K562 (cell line): ENCODE results near the gene AMPD1. TPM values are rescaled to one million over a fixed set of nuclear protein-coding genes. Genes with fewer than 3 reads are reported as not detected.

Source experiments
- CC2D1A ChIP-seq: fragments of 450-650 bp; IDR thresholded peaks from 2 replicates; pipeline ENCODE4 v1.6.1; 2017; ENCODE audit warnings: mild to moderate bottlenecking
- CREB1 ChIP-seq, 2 experiments: sonication (generic) in 1 of 2; formaldehyde crosslinking in 1 of 2; IDR thresholded peaks; 2 replicates each; pipeline versions ENCODE4 v1.6.1 to v1.8.0; 2012 to 2022; ENCODE audit warnings: inconsistent platforms in 1 of 2, mild to moderate bottlenecking in 1 of 2, missing genetic modification reagents in 1 of 2, moderate library complexity in 1 of 2
- CXXC5 ChIP-seq: fragments of 250-450 bp; sonication (Bioruptor Pico); IDR thresholded peaks from 2 replicates; pipeline ENCODE4 v1.8.0; 2022; ENCODE audit warnings: inconsistent platforms, mild to moderate bottlenecking, moderate library complexity
- HMGN3 ChIP-seq: IDR thresholded peaks from 2 replicates; pipeline ENCODE4 v1.6.1; 2011; ENCODE audit warnings: borderline replicate concordance, low read depth, mild to moderate bottlenecking, mixed read lengths, low read length; ENCODE audit not compliant: insufficient read length; ENCODE audit errors: extremely low read depth
- L3MBTL2 ChIP-seq: fragments of 450-650 bp; IDR thresholded peaks from 2 replicates; pipeline ENCODE4 v1.6.1; 2016; ENCODE audit warnings: mild to moderate bottlenecking, moderate library complexity
- NCOA6 ChIP-seq: fragments of 450-650 bp; IDR thresholded peaks from 2 replicates; pipeline ENCODE4 v1.6.1; 2017; ENCODE audit warnings: mild to moderate bottlenecking
- NFIC ChIP-seq: fragments of 450-650 bp; IDR thresholded peaks from 2 replicates; pipeline ENCODE4 v1.6.1; 2017; ENCODE audit warnings: mild to moderate bottlenecking, inconsistent platforms
- PHB ChIP-seq: fragments of 250-450 bp; sonication (Bioruptor Pico); IDR thresholded peaks from 2 replicates; pipeline ENCODE4 v1.5.0; 2021
- PRMT5 ChIP-seq: sonication (generic); formaldehyde crosslinking; IDR thresholded peaks from 2 replicates; pipeline ENCODE4 v1.5.0; 2020; ENCODE audit warnings: missing genetic modification reagents
- RBFOX2 ChIP-seq: fragments of 200-400 bp; formaldehyde crosslinking; IDR thresholded peaks from 2 replicates; pipeline ENCODE4 v1.6.1; 2017; ENCODE audit warnings: low read depth, mild to moderate bottlenecking, low read length, moderate library complexity
- ZBTB7A ChIP-seq: IDR thresholded peaks from 2 replicates; pipeline ENCODE4 v1.6.1; 2011; ENCODE audit warnings: low read depth, mild to moderate bottlenecking, low read length, moderate library complexity, borderline replicate concordance; ENCODE audit not compliant: control insufficient read depth
- ZKSCAN1 ChIP-seq: fragments of 150-350 bp; IDR thresholded peaks from 2 replicates; pipeline ENCODE4 v1.6.1; 2016; ENCODE audit warnings: low read depth, low read length
- polyA plus RNA-seq, 8 experiments: library from polyadenylated mRNA; depleted of rRNA in 4 of 8; stranded (reverse) in 5 of 8; unstranded in 3 of 8; fragments of >200 nt; fragmentation: Nextera tagmentation in 2 of 8; fragmentation: Illumina TruSeq in 1 of 8; extraction: Ambion mirVana in 2 of 8; extraction: Trizol in 1 of 8; gene quantifications; 2 replicates each; pipeline versions ENCODE4 v1.2.1 to v1.2.3, GENCODE V29; 2011 to 2014; ENCODE audit warnings: inconsistent platforms in 1 of 8, missing spikeins in 1 of 8
- total RNA-seq, 7 experiments: library from RNA; depleted of rRNA in 6 of 7; stranded (reverse); fragments of >200 nt in 6 of 7; fragmentation: Illumina TruSeq in 2 of 7; extraction: Trizol in 2 of 7; gene quantifications; 2 replicates each; pipeline versions ENCODE4 v1.2.1 to v1.2.3, GENCODE V29; 2011 to 2021; ENCODE audit warnings: low replicate concordance in 1 of 7
- TF ChIP-seq, protein P1 (sequence below), 2 experiments: IDR thresholded peaks; 2 replicates each; pipeline ENCODE4 v1.6.1; 2012; ENCODE audit warnings: improper control_type of control experiment in 2 of 2, low read depth in 2 of 2, low read length in 2 of 2, borderline replicate concordance in 1 of 2
- TF ChIP-seq, protein P2 (sequence below): fragments of 450-650 bp; IDR thresholded peaks from 2 replicates; pipeline ENCODE4 v1.6.1; 2017; ENCODE audit warnings: antibody characterized with exemption
- TF ChIP-seq, protein P3 (sequence below): sonication (generic); formaldehyde crosslinking; IDR thresholded peaks from 2 replicates; pipeline ENCODE4 v1.8.1; 2023; ENCODE audit warnings: mild to moderate bottlenecking, missing genetic modification reagents
- TF ChIP-seq, protein P4 (sequence below): conservative IDR thresholded peaks from 2 replicates; pipeline ENCODE4 v1.6.1; 2011; ENCODE audit warnings: low read depth, mild to moderate bottlenecking, low read length; ENCODE audit not compliant: control insufficient read depth
- TF ChIP-seq, protein P5 (sequence below): fragments of 450-650 bp; conservative IDR thresholded peaks from 2 replicates; pipeline ENCODE4 v1.6.1; 2016; ENCODE audit warnings: missing genetic modification characterization, low read depth, mild to moderate bottlenecking, control low read depth, missing compliant biosample characterization

AMPD1 gene
- total and polyA plus RNA-seq, 9 of the 15 experiments (the other 6 are each of a cell fraction or from before 2014, with no cell fraction given), result 0.04 to 0.17 TPM; not detected in 7

DNA sequence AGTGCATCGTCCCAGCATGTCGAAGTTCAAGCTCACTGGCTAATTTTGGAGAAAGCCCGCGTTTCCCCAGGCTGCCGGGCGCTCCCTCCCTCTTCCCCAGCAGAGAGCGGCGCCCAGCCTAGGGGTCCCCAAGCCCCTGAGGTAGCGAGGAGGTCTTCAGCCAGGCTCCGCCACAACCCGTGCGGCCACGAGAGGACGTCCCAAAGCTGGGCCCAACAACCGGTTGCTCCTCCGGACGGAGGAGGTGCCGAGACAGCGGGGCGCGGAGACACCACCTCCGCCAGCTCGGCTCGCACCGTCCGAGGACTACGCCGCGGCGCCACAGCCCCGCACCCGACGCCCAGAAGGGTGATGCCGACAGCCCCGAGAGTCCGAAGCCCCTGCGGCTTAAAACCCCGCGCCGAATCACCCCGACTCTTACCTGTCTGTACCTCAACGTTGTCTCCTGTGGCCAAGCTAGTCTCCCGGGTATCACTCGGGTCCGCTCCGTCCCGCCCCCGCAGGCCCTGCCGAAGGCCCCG, 25.7 kb downstream of the AMPD1 start, which contains the start of gene DENND2C (continued):
- TF ChIP-seq, protein P1, sequence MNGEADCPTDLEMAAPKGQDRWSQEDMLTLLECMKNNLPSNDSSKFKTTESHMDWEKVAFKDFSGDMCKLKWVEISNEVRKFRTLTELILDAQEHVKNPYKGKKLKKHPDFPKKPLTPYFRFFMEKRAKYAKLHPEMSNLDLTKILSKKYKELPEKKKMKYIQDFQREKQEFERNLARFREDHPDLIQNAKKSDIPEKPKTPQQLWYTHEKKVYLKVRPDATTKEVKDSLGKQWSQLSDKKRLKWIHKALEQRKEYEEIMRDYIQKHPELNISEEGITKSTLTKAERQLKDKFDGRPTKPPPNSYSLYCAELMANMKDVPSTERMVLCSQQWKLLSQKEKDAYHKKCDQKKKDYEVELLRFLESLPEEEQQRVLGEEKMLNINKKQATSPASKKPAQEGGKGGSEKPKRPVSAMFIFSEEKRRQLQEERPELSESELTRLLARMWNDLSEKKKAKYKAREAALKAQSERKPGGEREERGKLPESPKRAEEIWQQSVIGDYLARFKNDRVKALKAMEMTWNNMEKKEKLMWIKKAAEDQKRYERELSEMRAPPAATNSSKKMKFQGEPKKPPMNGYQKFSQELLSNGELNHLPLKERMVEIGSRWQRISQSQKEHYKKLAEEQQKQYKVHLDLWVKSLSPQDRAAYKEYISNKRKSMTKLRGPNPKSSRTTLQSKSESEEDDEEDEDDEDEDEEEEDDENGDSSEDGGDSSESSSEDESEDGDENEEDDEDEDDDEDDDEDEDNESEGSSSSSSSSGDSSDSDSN (IDR thresholded peaks at IDR 0.05; ENCODE audit: borderline replicate concordance in 1 of 2, low read depth in 2 of 2, low read length in 2 of 2), result 0 out of 4 replicates have a peak, but pooled peaks of 1 of the 2 experiments have one; percentile 5
- 0 out of 2 replicates have a peak, but pooled peaks have one; percentile 5 for TF ChIP-seq L3MBTL2
- TF ChIP-seq CXXC5 (CRISPR knock-in tag), result peak; percentile 54
- TF ChIP-seq ZBTB7A, result peak; percentile 48; the same call in 1 of the 2 replicates
- peak; percentile 48 for TF ChIP-seq HMGN3
- TF ChIP-seq, protein P2, sequence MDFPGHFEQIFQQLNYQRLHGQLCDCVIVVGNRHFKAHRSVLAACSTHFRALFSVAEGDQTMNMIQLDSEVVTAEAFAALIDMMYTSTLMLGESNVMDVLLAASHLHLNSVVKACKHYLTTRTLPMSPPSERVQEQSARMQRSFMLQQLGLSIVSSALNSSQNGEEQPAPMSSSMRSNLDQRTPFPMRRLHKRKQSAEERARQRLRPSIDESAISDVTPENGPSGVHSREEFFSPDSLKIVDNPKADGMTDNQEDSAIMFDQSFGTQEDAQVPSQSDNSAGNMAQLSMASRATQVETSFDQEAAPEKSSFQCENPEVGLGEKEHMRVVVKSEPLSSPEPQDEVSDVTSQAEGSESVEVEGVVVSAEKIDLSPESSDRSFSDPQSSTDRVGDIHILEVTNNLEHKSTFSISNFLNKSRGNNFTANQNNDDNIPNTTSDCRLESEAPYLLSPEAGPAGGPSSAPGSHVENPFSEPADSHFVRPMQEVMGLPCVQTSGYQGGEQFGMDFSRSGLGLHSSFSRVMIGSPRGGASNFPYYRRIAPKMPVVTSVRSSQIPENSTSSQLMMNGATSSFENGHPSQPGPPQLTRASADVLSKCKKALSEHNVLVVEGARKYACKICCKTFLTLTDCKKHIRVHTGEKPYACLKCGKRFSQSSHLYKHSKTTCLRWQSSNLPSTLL, result peak; percentile 95
- peak; percentile 93; the same call in 1 of the 2 replicates for TF ChIP-seq CC2D1A
- TF ChIP-seq NCOA6, result peak; percentile 87
- TF ChIP-seq, protein P3, sequence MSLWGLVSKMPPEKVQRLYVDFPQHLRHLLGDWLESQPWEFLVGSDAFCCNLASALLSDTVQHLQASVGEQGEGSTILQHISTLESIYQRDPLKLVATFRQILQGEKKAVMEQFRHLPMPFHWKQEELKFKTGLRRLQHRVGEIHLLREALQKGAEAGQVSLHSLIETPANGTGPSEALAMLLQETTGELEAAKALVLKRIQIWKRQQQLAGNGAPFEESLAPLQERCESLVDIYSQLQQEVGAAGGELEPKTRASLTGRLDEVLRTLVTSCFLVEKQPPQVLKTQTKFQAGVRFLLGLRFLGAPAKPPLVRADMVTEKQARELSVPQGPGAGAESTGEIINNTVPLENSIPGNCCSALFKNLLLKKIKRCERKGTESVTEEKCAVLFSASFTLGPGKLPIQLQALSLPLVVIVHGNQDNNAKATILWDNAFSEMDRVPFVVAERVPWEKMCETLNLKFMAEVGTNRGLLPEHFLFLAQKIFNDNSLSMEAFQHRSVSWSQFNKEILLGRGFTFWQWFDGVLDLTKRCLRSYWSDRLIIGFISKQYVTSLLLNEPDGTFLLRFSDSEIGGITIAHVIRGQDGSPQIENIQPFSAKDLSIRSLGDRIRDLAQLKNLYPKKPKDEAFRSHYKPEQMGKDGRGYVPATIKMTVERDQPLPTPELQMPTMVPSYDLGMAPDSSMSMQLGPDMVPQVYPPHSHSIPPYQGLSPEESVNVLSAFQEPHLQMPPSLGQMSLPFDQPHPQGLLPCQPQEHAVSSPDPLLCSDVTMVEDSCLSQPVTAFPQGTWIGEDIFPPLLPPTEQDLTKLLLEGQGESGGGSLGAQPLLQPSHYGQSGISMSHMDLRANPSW (CRISPR knock-in tag), result no peak
- TF ChIP-seq, protein P4, sequence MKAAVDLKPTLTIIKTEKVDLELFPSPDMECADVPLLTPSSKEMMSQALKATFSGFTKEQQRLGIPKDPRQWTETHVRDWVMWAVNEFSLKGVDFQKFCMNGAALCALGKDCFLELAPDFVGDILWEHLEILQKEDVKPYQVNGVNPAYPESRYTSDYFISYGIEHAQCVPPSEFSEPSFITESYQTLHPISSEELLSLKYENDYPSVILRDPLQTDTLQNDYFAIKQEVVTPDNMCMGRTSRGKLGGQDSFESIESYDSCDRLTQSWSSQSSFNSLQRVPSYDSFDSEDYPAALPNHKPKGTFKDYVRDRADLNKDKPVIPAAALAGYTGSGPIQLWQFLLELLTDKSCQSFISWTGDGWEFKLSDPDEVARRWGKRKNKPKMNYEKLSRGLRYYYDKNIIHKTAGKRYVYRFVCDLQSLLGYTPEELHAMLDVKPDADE, result peak; percentile 72; the same call in 1 of the 2 replicates
- TF ChIP-seq NFIC, result peak; percentile 74
- no peak for TF ChIP-seq PRMT5 (CRISPR knock-in tag)
- TF ChIP-seq, protein P5, sequence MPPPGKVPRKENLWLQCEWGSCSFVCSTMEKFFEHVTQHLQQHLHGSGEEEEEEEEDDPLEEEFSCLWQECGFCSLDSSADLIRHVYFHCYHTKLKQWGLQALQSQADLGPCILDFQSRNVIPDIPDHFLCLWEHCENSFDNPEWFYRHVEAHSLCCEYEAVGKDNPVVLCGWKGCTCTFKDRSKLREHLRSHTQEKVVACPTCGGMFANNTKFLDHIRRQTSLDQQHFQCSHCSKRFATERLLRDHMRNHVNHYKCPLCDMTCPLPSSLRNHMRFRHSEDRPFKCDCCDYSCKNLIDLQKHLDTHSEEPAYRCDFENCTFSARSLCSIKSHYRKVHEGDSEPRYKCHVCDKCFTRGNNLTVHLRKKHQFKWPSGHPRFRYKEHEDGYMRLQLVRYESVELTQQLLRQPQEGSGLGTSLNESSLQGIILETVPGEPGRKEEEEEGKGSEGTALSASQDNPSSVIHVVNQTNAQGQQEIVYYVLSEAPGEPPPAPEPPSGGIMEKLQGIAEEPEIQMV (tag), result peak; percentile 91
- 0 out of 2 replicates have a peak, but pooled peaks have one; percentile 5 for TF ChIP-seq RBFOX2
- 0 out of 2 replicates have a peak, but pooled peaks have one; percentile 30 for TF ChIP-seq ZKSCAN1
- TF ChIP-seq PHB (CRISPR knock-in tag), result 0 out of 2 replicates have a peak, but pooled peaks have one; percentile 14
- TF ChIP-seq CREB1 (IDR thresholded peaks at IDR 0.05), result 0 out of 2 replicates have a peak, but pooled peaks have one; percentile 6
- TF ChIP-seq CREB1 (CRISPR knock-in tag; IDR thresholded peaks at IDR 0.05), result no peak
